Nucleus accumbens (tissue), 56 donors: ENCODE measurements around the gene MARK3.

Experiments
- DNase-seq, 56 donors: peaks; one replicate each; lab custom pipeline; 2025; lab: John Stamatoyannopoulos, UW

The MARK3 gene

DNA sequence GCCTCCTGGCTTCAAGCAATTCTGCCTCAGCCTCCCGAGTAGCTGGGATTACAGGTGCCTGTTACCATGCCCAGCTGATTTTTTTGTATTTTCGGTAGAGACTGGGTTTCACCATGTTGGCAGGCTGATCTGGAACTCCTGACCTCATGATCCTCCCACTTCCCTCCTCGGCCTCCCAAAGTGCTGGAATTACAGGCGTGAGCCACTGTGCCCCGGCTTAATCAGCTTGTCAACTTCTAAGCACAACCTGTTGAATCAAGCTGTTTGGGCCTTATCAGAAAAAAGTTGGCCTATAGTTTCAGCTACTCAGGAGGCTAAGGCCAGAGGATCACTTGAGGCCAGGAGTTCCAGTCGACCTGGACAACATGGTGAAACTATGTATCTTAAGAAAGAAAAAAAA lies 7.9 kb downstream of the MARK3 start:
- no peak for DNase-seq

DNA sequence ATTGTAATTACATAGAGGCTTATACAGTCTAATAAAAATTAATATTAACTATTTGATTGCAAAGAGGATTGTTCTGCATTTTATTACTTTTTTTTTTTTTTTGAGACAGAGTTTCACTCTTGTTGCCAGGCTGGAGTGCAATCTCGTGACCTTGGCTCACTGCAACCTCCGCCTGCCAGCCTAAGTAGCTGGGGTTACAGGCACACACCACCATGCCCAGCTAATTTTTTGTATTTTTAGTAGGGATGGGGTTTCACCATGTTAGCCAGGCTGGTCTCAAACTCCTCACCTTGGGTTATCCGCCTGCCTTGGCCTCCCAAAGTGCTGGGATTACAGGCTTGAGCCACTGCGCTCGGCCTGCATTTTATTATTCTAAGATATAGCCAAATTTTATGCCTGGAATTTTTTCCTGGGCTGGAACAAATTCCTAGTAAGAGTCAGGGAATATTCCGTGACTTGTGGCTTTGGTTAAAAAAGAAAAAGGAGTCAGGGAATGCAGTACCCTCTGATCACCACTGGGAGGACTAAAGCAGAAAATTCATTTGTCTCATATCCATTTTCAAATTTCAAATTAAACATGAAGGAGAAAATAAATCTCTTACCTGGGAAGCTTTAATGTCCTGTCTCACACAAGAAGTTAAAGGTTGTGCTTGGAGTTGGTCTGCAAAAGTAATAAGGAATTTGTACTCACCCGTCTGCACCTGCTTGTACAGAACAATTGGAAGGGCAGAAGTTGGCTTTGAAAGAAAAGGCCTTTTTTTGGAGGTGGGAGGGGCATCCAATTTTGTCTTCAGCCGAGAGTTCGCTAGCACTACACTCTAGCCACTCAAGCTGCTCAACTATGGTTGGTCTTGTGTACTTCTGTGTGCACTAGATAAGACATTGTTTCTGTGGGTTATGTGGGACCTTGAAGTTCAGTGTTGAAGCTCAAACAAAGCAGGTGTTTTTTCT lies 8.7 kb downstream of the MARK3 start:
- no peak for DNase-seq

DNA sequence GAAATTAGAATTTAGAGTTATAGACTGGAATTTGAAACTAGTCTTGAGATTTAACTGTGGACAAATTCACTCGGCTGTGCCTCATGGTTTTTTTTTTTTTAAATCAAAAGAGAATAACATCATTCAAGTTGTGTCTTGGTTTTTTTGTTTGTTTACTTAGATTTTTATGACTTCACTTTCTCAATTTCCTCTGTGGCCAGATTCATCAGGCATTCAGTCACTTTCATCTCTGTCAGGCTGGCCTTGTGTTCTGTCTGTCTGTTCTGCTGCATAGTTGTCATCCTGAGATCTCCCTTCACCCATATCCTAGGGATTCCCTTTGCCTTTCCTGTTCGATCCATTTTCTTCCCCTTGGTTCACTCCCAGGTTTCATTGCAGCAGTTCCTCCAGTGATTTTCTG lies 10.0 kb downstream of the MARK3 start:
- no peak for DNase-seq

DNA sequence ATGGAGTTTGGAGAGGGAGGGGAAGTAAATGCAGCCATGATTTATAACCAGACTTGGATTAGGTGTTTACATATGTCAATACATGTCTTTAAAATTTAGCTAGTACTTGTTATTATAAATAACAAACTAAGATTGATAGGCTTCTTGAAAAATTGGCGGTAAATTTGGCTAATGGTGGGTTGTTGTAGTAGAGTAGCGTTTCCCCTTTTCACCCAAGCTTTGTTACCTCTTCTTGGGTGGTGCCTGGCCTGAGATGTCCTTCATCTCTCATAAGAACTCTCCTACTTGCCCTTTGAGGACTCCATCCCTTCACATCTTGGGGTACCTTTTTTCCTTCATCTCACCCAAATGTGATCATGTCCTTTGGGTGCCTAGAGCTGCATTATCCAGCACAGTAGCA lies 11.2 kb downstream of the MARK3 start:
- no peak for DNase-seq

DNA sequence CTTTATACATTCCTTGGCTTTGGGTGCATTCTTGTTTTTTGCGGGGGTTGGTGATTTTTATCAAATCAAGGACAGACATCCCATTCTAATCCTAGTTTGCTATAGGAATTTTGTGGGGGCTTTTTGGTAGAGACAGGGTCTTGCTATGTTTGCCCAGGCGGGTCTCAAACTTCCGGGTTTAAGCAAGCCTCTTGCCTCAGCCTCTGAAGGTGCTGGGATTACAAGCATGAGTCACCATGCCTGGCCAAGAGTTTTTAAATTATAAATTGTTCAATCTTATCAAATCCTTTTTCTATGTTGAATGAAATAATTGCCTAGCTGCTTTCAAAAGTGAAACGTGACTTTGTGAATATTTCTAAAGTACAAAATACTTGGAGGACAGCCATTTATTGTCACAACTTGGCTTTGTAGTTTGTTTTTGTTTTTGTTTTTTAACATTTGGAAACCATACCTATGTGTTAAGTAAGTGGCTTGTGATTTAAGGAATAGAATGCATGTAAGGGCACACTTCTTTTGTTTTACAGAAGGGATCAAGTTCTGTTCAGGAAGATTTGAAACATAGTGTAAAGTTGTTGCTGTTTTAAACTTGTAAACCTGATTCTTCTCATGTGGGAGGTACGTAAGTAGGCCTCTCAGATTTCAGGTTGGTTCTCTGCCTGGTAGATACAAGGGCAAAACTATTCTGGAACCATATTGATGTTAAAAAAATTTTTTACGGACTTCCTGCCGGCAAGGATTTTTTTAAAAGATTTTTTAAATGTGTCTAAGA lies 13.4 kb downstream of the MARK3 start:
- DNase-seq, result no peak

DNA sequence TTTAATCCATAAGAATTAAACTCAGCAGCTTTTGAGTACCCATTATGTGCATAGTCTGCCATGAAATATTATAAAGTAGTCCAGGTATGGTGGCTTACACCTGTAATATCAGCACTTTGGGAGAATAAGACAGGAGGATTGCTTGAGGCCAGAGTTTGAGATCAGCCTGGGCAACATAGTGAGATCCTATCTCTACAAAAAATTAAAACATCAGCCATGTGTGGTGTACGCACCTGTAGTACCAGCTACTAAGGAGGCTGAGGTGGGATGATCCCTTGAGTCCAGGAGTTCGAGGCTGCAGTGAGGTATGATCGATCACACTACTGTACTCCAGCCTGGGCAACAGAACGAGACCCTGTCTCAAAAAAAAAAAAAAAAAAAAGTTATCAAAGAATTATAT lies 15.3 kb downstream of the MARK3 start:
- DNase-seq, result no peak

DNA sequence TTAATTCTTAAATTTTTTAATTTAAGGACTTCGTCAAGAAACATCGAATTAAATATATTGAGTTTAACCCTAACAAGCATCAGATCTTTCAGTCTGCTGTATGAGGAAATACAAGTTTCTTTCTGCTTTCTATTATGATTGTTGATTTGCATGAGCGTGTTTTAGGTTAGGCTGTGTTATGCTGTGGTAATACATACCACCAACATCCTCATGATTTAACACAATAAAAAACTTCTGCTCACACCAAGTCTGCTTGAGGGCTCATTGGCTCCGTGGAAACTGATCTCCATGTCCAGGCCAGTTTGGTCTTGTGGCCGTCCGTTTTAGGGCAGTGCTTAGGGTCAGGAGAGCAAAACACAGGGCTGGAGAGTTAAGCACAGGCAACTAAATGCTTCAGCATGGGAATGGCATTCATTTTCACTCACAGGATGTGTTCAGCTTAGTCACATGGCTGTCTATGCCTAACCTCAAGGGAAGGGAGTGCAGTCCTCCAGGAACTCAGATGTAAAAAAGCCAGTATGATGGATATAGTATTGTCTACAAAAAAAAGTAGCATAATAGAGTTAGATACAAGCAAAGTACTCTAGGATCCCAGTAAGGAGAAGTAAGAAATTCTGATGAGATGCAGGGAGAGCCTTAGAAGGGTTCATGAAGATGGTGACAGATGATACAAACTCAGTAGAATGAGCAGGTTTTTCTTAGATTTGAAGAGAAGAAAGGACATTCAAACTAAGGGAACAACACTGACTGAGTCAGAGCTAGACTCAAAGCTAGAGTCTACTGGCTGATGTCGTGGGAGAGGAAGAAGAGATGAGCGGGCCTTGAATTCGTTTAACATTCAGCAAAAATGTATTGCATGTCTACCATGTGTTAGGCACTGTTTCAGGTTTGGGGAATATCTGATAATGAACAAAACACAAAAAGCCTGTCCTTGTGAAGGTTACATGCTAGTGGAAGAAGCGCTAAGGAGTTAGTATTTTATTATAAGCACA lies 16.3 kb downstream of the MARK3 start:
- no peak for DNase-seq

DNA sequence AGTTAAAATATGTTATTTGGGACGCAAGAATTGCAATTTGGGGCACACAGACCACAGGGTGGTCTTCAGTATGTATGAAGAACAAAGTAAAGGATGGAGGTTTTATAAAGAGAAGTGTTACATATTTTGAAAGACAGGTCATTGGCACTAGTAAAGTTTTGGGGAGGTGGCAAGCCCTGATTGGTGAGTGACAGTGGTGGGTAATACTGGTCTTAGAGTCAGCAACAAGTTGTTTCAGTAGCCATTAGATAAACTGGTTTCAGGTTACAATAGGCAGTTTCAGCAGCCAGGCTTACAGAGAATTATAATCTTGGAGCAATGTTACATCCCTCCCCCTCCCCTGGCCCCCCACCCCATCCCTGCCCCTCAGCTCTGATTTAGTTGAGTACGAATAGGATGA lies 17.5 kb downstream of the MARK3 start:
- DNase-seq, result no peak

DNA sequence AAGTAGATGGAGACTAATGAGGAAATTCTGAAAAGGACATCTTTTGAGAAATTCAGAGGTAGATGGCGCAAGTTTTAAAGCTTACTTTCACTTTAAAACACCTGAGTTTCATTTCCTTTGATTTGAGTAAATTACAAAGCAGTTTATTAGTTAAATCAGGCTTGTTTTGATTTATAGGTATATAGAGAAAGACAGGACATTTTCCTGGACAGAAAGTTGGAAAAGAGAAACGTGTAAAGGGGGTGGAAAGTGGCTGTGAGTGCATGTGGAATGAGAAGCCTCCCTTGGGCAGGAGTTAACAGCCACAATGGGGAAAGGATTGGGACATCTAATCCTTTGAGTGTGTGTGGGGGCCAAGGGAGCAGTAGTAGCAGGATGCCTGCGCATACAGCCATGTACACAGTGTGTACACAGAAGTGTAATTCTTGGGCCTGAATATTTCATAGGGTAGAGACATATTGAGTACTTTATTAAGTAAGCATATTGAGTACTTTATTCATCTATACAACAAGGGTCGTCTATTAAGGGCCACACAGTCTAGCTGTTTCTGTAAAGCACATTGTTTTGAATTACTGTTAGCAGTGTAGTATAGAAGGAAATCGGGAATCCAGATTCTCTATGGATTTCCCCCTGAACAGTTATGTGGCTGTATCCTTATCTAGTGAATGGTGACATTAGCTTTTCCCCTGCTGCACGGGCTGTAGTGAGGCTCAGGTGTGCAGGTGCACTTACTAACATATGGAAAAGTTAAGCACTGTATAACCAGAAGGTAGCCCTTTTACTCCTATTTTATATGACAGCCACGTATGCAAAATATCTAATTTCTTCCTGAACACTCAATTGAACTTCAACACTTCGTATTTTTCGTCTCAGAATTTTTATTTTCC lies 19.1 kb downstream of the MARK3 start:
- DNase-seq, result no peak

DNA sequence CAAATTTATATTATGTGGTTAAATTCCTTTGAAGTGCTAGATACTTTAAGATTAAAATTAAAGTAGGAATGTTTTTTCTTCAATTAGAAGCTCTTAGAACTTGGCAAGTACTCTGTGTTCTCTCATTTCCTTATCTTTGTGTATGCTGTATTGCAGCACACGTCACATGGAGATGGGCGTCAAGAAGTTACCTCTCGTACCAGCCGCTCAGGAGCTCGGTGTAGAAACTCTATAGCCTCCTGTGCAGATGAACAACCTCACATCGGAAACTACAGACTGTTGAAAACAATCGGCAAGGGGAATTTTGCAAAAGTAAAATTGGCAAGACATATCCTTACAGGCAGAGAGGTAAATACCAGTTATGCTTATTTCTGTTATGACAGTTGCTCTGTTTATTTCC lies 19.7 kb downstream of the MARK3 start:
- DNase-seq, result no peak

DNA sequence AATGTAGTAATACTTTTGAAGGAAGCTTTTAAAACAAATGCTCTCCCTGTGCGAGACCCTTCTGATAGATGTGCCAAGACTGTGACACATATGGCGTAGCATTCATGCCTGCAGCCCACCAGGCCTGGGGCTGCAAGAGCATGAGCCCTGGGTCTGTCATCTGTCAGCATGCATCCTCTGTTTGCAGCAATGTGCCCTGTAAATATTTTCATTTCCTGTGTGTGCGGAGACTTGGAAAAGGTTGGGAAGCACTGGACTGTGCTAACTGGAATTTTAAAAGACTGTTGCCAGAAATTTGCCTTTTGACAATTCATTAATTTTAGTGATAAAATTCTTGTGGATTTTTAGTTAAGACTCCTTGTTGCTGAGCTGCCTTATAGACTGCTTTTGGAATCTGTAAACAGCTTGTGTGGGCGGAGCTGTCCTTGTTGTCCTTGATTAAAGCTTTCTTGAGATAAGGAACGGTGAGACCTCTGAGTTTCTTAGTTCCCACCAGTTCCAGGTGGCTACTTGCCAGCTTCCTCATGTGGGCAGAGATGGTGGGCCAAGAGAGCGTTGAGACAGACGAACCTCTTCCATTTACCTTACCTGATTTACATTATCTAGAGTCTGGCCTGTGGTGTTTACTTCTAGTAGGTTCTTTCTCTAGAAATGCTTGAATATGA lies 23.4 kb downstream of the MARK3 start:
- DNase-seq, result no peak

DNA sequence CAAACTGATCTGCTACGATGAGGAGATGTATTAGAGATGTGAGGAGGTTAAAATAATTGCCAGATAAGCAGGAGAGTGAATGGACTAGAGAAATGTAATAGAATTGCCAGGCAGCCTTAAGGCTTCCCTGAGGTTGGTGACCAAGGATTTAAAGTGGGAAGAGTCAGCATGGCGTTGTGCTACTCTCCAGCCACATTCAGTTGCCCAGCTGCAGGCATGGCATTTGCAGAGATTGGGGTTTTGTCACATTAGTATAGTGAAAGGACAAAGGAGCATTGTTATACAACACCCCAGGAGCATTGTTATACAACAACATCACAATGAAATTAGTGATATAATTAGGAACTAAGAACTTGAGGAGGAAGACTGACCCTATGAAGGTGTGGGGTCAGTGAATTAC lies 31.7 kb downstream of the MARK3 start:
- DNase-seq, result peak in 21 of 56 donors; percentile 9 to 63 (median 35)

DNA sequence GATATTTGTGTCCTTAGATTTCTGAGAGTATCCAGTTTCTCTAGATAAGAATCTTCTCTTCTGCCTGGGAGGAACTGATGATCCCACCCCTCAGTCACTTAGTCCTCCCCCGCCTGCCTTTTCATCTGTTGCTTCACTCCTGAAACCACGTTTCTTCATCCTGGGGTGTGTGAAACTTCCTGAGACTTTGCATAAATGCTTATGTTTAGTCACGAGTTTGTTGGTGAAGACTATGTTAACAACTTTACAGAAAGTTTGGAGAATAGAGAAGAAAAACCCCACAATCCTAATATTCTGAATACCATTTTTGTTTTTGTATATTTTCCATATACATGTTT lies 33.2 kb downstream of the MARK3 start:
- no peak for DNase-seq

DNA sequence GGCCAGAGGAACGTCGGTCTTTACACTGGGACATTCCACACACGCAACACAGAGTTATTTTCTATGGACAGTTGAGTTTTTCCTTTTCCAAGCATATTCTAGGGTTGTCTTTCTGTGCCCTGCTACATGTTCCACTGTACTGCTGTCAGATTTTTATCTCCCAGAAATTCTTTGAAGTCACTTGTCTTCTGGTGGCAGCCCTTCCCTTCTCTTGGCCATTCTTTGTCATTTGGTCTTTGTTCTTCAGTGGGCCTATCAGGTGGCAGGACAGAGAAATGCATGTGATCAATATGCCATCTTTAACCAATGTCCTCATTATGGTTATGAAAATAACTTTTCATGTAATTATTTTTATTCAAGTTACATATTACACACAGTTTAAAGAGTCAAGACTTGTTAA lies 36.3 kb downstream of the MARK3 start:
- DNase-seq, result no peak

DNA sequence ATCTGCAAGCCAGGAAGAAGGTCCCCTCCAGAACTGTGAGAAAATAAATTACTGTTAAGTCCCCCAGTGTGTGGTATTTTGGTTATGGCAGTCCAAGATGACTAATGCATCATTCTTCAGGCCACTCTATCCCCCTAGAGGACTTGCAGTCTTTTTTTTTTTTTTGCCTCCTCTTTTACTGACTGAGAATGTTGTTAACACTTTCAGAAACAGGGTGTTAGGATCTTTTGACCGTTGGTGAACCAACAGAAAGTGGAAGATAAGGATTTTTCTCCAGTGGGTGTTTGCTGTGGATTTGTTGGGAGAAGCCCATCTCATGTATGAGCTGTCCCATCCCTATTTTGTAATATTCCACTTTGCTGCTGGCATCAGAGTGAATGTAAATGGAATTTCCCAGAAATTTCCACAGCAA lies 37.8 kb downstream of the MARK3 start:
- DNase-seq, result no peak

DNA sequence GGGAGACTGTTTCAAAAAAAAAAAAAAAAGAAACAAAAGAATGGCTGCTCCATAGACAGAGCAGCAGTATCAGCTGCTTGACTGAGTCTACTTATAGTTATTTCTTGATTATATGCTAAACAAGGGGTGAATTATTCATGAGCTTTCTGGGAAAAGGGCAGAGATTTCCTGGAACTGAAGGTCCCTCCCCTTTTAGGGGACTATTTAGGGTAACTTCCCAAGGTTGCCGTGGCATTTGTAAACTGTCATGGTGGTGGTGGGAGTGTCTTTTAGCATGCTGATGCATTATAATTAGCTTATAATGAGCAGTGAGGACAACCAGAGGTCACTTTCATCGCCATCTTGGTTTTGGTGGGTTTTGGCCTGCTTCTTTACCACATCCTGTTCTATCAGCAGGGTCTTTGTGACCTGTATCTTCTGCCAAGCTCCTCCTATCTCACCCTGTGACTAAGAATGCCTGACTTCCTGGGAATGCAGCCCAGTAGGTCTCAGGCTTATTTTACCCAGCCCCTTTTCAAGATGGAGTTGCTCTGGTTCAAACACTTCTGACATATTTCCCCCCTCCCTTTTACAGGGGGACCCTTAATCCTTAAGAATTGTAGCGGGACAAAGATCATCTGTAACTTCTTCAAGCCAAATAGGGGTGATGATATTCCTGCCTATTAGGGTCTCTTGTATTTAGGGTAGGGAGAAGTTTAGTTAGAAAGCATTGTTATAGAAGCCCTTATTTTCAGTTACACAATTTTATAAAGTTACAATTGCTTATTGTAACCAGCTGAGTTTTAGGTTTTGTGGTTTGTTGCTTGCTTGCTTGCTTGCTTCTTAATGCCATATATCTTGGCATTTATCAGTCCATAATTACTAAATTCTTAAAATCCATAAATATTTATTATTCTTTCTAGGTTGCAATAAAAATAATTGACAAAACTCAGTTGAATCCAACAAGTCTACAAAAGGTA lies 42.5 kb downstream of the MARK3 start:
- DNase-seq, result peak in 4 of 56 donors; percentile 8 to 72 (median 27)

DNA sequence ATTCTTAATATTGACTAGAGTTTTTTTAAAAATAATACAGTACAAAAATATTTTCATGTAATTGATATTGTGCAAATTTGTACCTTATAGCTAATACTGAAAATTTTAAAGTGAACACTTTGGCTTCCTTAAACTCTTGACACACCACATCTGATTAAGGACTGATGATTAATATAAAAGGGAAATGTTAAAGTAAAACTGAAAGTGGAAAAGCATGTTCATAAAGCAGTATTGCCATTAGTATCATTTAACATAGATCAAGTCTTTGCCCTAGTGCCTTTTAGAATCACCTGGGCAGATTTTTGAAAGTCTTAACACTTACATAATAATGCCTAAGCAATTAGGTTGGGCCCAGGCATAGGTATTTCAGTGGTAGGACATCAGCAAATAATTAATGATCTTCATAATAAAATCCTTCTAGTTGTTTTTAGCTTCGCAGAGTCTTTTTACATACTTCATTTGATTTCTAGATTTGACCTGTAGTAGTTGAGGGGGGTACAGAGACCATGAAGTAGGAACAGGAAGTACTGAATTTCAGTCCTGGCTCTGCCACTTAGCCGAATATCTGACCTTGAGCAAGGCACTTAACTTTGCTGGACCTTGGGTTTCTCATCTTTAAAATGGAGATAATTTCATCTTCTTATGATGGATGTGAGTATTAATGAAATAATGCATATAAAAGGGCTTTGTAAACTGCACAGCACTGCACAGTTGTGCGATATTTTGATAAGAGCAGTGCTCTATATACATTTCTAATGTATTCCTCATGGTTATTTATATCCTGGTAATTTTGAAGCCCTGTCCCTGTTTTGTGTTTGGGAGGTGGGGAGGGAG lies 43.7 kb downstream of the MARK3 start:
- no peak for DNase-seq
